NCI-H774 (cell line): ENCODE results near the gene PRSS56.
"Not testable (repeated sequence)": the region's sequence is repeated elsewhere in the genome, so short reads cannot be mapped to it uniquely, and the experiment has no call there.

ENCODE experiments used
- DNase-seq: peaks from one replicate; lab custom pipeline; 2025; lab: John Stamatoyannopoulos, UW

Gene PRSS56

GRCh38 chr2:232541961-232542714 lies 21.9 kb downstream of the PRSS56 start:
- DNase-seq: no peak

GRCh38 chr2:232542715-232543467 lies 22.7 kb downstream of the PRSS56 start:
- DNase-seq: no peak

- DNase-seq: no peak
Observed at GRCh38 chr2:232543491-232543890, 23.3 kb downstream of the PRSS56 start.

- DNase-seq: no peak
Observed at GRCh38 chr2:232543928-232544631, 23.9 kb downstream of the PRSS56 start.

GRCh38 chr2:232544674-232545073 lies 24.5 kb downstream of the PRSS56 start:
- DNase-seq: no peak

GRCh38 chr2:232545511-232546375 lies 25.6 kb downstream of the PRSS56 start:
- no peak for DNase-seq

GRCh38 chr2:232547991-232548390 lies 27.8 kb downstream of the PRSS56 start:
- no peak for DNase-seq

- DNase-seq: peak; percentile 35
Observed at GRCh38 chr2:232549655-232550353, 29.6 kb downstream of the PRSS56 start.

GRCh38 chr2:232550354-232551249 lies 30.4 kb downstream of the PRSS56 start, which contains the start of the genes EIF4E2 and TIGD1:
EIF4E2 (plus strand) TSS chr2:232550689; CDS start chr2:232550725, 36 bp downstream.
TIGD1 (minus strand) TSS chr2:232550557; CDS start chr2:232549882, 675 bp downstream.
- DNase-seq: peak; percentile 90

- DNase-seq: no peak
Observed at GRCh38 chr2:232551250-232551638, 31.1 kb downstream of the PRSS56 start.

- no peak for DNase-seq
Observed at GRCh38 chr2:232551776-232552175, 31.6 kb downstream of the PRSS56 start.

- no peak for DNase-seq
Observed at GRCh38 chr2:232556426-232556825, 36.2 kb downstream of the PRSS56 start.

GRCh38 chr2:232562515-232563151 lies 42.4 kb downstream of the PRSS56 start:
- no peak for DNase-seq

GRCh38 chr2:232563580-232563979 lies 43.4 kb downstream of the PRSS56 start:
- DNase-seq: no peak

- DNase-seq: no peak
Observed at GRCh38 chr2:232567721-232568120, 47.5 kb downstream of the PRSS56 start.

- no peak for DNase-seq
Observed at GRCh38 chr2:232568161-232568560, 48.0 kb downstream of the PRSS56 start.

- DNase-seq: no peak
Observed at GRCh38 chr2:232569541-232569940, 49.4 kb downstream of the PRSS56 start.

- DNase-seq: not testable (repeated sequence)
Observed at GRCh38 chr2:232570481-232570880, 50.3 kb downstream of the PRSS56 start.

GRCh38 chr2:232571026-232571474 lies 50.9 kb downstream of the PRSS56 start:
- no peak for DNase-seq
